Breast epithelium (tissue), 4 donors: Measurements from ENCODE around the gene HRH3. TPM values are rescaled to one million over a fixed set of nuclear protein-coding genes. Genes with fewer than 3 reads are reported as not detected.
A peak's percentile ranks its signal among the peaks of the same experiment; 100 is the strongest.

Source experiments
- DNase-seq, 2 donors: peaks; one replicate each; pipeline ENCODE4 v3.0.0-alpha.2; 2019; ENCODE audit warnings: low spot score in 2 of 2
- H3K27ac ChIP-seq, 2 donors: fragments of 200-600 bp; sonication (generic) in 1 of 2; one replicate each; pipeline ENCODE4 v1.5.1; 2016 to 2019; ENCODE audit warnings: mild to moderate bottlenecking in 1 of 2
- H3K27me3 ChIP-seq, 2 donors: fragments of 200-600 bp; sonication (generic) in 1 of 2; one replicate each; pipeline versions ENCODE4 v1.5.1 to v1.6.0; 2017 to 2019; ENCODE audit warnings: control low read depth in 1 of 2, mild to moderate bottlenecking in 1 of 2
- H3K36me3 ChIP-seq: fragments of 200-600 bp; one replicate; pipeline ENCODE4 v1.5.1; 2019
- H3K4me1 ChIP-seq, 2 donors: fragments of 200-600 bp; sonication (generic); one replicate each; pipeline ENCODE4 v1.5.1; 2016 to 2019; ENCODE audit warnings: control low read depth in 1 of 2
- H3K4me3 ChIP-seq, 3 donors: fragments of 200-600 bp; sonication (generic); 1 replicate in 2 of 3; 2 replicates in 1 of 3; pipeline ENCODE4 v1.5.1; 2016 to 2019; ENCODE audit warnings: mild to moderate bottlenecking in 3 of 3, moderate library complexity in 2 of 3
- H3K9me3 ChIP-seq, 2 donors: fragments of 200-600 bp; sonication (generic) in 1 of 2; one replicate each; pipeline ENCODE4 v1.5.1; 2016 to 2019; ENCODE audit warnings: control low read depth in 1 of 2
- POLR2A ChIP-seq: fragments of 450-650 bp; IDR thresholded peaks from one replicate; pipeline ENCODE4 v1.6.1; 2016; ENCODE audit warnings: antibody characterized with exemption, mild to moderate bottlenecking, moderate library complexity
- POLR2AphosphoS5 ChIP-seq, 3 donors: sonication (generic); formaldehyde crosslinking; IDR thresholded peaks; one replicate each; pipeline ENCODE4 v1.6.1; 2017; ENCODE audit warnings: antibody characterized with exemption in 3 of 3
- intact Hi-C: fragments of 100-400 bp; cut with DNase I; formaldehyde crosslinking; loops from one replicate; pipeline ENCODE4 v1.15.1; 2023; ENCODE audit warnings: low total_unique reads
- total RNA-seq, 3 donors: library from RNA; depleted of rRNA; stranded (reverse); fragments of >200 nt; gene quantifications; one replicate each; pipeline ENCODE4 v1.1.0, GENCODE V29; 2016
- TF ChIP-seq, protein P1 (sequence below), 3 donors: fragments of 450-650 bp; IDR thresholded peaks; one replicate each; pipeline ENCODE4 v1.5.1; 2016 to 2017; ENCODE audit warnings: antibody characterized with exemption in 3 of 3, mild to moderate bottlenecking in 3 of 3, moderate library complexity in 3 of 3

Gene HRH3
- total RNA-seq, 3 donors from 2014 or later: not detected

DNA sequence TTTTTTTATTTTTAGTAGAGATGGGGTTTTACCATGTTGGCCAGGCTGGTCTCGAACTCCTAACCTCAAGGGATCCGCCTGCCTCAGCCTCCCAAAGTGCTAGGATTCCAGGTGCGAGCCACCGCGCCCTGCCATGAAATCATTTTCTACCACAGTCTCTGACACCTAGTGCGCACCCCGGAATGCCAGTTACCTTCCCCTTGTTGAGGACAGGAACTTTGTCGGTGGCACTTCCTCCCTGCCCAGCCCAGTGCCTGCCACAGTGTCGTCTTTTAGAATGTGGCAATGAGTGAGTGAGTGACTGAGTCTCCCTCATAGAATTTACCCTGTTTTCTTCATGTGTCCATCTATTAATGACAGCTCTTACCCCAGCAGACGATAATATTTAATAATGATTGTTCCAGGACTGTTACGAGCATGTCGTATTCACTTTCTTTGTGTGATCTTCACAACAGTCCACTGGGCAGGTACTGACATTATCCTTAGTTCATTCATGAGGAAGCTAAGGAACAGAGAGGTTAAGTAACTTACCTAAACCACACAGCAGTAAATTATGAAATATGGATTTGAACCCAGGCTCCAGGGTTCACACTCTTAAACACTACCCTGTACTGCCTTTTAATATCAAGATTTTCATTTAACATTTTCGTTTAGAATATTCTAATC lies 20.1 kb upstream of the HRH3 start:
- H3K4me3 ChIP-seq: peak overlapping the region in 2 of 3 donors; percentile 72 to 92
- intact Hi-C loops: loop anchor here (2.0 kb wide), 1 partner anchor 79 kb away; no protein-coding TSS in a partner anchor
- H3K4me1 ChIP-seq: no peaks in the 10 kb centered on the region
- no peaks in the 10 kb centered on the region for H3K9me3 ChIP-seq
- no peak for DNase-seq
- H3K27ac ChIP-seq: no peak overlapping the region
- no peaks in the 10 kb centered on the region for H3K27me3 ChIP-seq
- no peaks in the 10 kb centered on the region for H3K36me3 ChIP-seq
- TF ChIP-seq POLR2A: no peak
- TF ChIP-seq, protein P1, sequence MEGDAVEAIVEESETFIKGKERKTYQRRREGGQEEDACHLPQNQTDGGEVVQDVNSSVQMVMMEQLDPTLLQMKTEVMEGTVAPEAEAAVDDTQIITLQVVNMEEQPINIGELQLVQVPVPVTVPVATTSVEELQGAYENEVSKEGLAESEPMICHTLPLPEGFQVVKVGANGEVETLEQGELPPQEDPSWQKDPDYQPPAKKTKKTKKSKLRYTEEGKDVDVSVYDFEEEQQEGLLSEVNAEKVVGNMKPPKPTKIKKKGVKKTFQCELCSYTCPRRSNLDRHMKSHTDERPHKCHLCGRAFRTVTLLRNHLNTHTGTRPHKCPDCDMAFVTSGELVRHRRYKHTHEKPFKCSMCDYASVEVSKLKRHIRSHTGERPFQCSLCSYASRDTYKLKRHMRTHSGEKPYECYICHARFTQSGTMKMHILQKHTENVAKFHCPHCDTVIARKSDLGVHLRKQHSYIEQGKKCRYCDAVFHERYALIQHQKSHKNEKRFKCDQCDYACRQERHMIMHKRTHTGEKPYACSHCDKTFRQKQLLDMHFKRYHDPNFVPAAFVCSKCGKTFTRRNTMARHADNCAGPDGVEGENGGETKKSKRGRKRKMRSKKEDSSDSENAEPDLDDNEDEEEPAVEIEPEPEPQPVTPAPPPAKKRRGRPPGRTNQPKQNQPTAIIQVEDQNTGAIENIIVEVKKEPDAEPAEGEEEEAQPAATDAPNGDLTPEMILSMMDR (IDR thresholded peaks at IDR 0.05): no peak
- TF ChIP-seq POLR2AphosphoS5 (IDR thresholded peaks at IDR 0.05): no peak

DNA sequence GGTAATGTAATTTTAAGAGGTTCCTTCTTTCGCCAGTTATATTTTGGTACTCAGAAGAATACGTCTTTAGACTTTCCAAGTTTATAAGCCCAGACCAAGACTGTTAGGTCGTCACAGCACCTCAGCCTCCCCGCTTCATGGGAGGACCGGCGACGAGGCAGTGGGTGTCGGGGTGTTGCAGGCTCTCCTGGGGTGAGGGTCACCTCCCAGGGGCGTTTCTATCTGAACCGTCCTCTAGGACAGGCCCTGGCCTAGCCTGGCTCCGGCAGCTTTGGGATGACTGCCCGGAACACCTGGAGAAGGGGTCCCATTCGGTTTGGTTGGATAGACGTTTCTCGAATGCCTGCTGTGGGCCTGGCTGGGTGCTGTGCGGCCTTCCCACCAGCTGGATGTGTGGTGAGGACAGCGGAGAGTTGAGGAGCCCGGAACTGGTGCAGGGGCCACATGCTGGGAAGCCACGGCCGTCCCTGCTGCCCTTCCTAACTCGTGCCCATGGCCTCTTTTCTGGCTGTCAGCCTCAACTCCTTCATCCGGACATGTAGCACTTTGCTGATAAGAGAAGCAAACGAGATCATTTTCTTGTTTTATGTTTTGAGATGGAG lies 19.3 kb upstream of the HRH3 start:
- intact Hi-C loops: no loop called here

DNA sequence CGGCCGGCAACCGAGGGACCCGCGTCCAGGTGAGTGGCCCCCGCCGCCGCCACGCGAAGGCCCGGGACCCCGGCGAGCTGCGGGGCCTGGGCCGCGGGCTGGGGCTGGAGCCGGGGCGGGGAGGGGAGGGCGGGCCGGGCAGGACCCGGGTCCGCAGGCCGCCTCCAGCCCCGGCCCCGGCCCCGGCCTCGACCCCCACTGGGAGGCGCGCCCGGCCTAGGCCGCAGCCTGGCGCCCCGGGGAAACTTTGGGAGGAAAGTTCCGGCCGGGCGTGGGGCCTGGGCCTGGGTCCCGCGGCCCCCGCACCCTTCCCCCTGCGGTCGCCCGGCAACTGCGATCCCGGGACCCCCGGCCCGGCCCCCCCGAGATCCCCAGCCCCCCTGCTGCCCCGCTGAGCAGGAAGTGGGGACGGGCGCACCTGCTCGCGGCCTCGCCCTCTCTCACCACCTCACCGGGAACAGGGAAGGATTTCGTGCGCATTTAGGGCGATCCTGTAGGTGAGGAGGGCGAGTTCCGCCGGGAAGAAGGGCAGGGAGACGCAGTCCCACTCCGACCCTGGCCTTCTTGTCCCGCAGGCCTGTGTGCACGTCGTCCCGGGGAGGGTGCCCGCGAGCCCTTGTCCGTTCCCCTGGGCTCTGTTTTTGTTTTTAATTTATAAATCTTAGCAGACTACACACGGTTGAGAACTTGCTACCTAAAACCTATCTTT lies 18.6 kb upstream of the HRH3 start:
- Histone ChIP-seq H3K27ac (peak overlapping the region; percentile 86 to 91), H3K9me3 (no peaks in the 10 kb centered on the region), H3K4me1 (no peaks in the 10 kb centered on the region), H3K27me3 (no peaks in the 10 kb centered on the region), H3K36me3 (no peaks in the 10 kb centered on the region), H3K4me3 (peak overlapping the region; percentile 72 to 92 (median 90))
- TF ChIP-seq, protein P1 (IDR thresholded peaks at IDR 0.05): no peak
- no peak for TF ChIP-seq POLR2AphosphoS5 (IDR thresholded peaks at IDR 0.05)
- no peak for TF ChIP-seq POLR2A
- intact Hi-C loops: no loop called here
- DNase-seq: peak in 1 of 2 donors; percentile 30

More for the DNA sequence above, 19.3 kb upstream of the HRH3 start:
- DNase-seq: no peak
- Histone ChIP-seq H3K4me3 (peak overlapping the region; percentile 72 to 92 (median 90)), H3K36me3 (no peaks in the 10 kb centered on the region), H3K4me1 (no peaks in the 10 kb centered on the region), H3K9me3 (no peaks in the 10 kb centered on the region), H3K27ac (peak overlapping the region; percentile 86 to 91), H3K27me3 (no peaks in the 10 kb centered on the region)
- TF ChIP-seq POLR2A (no peak), POLR2AphosphoS5 (IDR thresholded peaks at IDR 0.05) (no peak)
- TF ChIP-seq, protein P1 (IDR thresholded peaks at IDR 0.05): no peak

DNA sequence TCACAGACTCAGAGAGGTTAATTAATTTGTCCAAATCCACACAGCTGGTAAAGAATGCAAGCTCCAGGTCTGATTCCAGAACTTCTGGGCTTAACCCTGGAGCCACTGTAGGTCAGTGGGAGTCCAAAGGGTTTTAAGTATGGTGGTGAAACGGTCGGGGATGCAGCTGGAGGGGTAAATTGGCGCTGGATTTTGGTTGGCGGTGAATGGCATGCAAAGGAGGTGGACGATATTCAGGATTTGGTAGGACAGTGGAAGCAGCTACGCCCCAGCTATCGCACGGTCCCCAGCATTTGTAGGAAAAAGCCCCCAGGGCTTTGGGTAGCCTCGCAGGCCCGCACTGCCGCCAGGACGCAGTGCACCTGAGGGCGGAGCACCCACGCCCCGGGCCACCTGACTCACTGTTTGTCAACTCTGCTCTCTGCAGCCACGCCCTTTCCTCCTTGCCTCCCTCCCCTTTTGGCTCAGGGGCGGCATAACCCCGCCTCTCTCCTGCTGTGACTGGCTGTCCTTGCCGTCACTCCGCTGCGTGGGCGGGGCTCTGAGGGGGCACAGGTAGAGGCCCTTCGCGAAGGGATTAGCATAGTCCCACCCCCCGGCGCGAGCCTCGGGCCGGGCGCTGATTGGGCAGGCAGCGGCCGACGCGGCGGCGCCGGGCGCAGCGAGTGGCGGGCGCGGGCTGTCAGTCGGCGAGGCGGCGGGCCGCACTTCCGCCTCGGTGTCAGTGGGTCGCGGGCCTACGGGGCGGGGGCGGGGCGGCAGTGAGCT lies 17.9 kb upstream of the HRH3 start, which contains the start of gene OSBPL2:
OSBPL2 (plus strand) TSS at position 721 of the 768 bp plus-strand sequence. CDS start 17,664 bp downstream, outside the sequence.
- H3K9me3 ChIP-seq: no peaks in the 10 kb centered on the region
- H3K36me3 ChIP-seq: no peaks in the 10 kb centered on the region
- intact Hi-C loops: no loop called here
- H3K4me3 ChIP-seq: peak within 1 kb of the TSS; percentile 72 to 92 (median 90)
- peak within 1 kb of the TSS; percentile 86 to 91 for H3K27ac ChIP-seq
- no peaks in the 10 kb centered on the region for H3K27me3 ChIP-seq
- H3K4me1 ChIP-seq: no peaks in the 10 kb centered on the region
- TF ChIP-seq POLR2AphosphoS5 (IDR thresholded peaks at IDR 0.05): peak in 1 of 3 donors; percentile 72
- TF ChIP-seq, protein P1 (IDR thresholded peaks at IDR 0.05): no peak
- DNase-seq: peak; percentile 100
